Measurements from ENCODE around the gene TSPAN13. TPM values are rescaled to one million over a fixed set of nuclear protein-coding genes. Genes with fewer than 3 reads are reported as not detected.

The TSPAN13 gene
- total and polyA plus RNA-seq, 2 of the 4 experiments (the other 2 are of a cell fraction) = 3.0 to 5.0 TPM

- ATAC-seq (ENCODE audit: low read depth) = no peak
- Histone ChIP-seq H2BK120ac (ENCODE audit: low read depth, low read length) (no peak overlapping the region), H3K4me3 (ENCODE audit: insufficient read depth, low read depth, low read length) (no peak overlapping the region), H3K4me1 (ENCODE audit: control insufficient read depth, insufficient read depth, low read length) (no peaks in the 10 kb centered on the region), H4K8ac (ENCODE audit: low read depth in 2 of 2, low read length in 2 of 2) (no peak overlapping the region), H3K79me1 (ENCODE audit: low read depth in 1 of 2, low read length in 2 of 2) (no peaks in the 10 kb centered on the region), H4K5ac (ENCODE audit: low read depth, low read length) (no peak overlapping the region), H2BK5ac (ENCODE audit: low read depth, low read length, poor library complexity, severe bottlenecking) (no peak overlapping the region), H3K4me2 (ENCODE audit: low read depth, low read length) (no peak overlapping the region), H3K9me3 (ENCODE audit: control insufficient read depth, insufficient read depth, low read length) (no peaks in the 10 kb centered on the region), H3K18ac (ENCODE audit: low read depth, low read length) (no peak overlapping the region), H3K23ac (ENCODE audit: low read depth, low read length) (no peak overlapping the region), H3K36me3 (ENCODE audit: control insufficient read depth, insufficient read depth, low read length) (no peaks in the 10 kb centered on the region), H3K56ac (ENCODE audit: extremely low read depth, insufficient read depth, low read length) (no peak overlapping the region), H2AK9ac (replicated peaks; ENCODE audit: low read depth, low read length, poor library complexity) (no peak overlapping the region), H3K27me3 (ENCODE audit: control insufficient read depth, insufficient read depth, low read length) (no peaks in the 10 kb centered on the region), H3K9me1 (ENCODE audit: insufficient read depth, low read length) (no peaks in the 10 kb centered on the region), H2AFZ (replicated peaks; ENCODE audit: low read length, poor library complexity) (no peak overlapping the region), H2BK15ac (ENCODE audit: low read depth, low read length) (no peak overlapping the region), H2AK5ac (ENCODE audit: low read depth, low read length) (no peak overlapping the region), H3K14ac (replicated peaks; ENCODE audit: low read depth, low read length) (no peak overlapping the region), H4K91ac (ENCODE audit: insufficient read depth, low read depth, low read length) (no peak overlapping the region), H3K4ac (ENCODE audit: low read depth, low read length) (no peak overlapping the region), H2BK20ac (ENCODE audit: low read depth, low read length) (no peak overlapping the region), H4K20me1 (ENCODE audit: insufficient read depth, low read length) (no peaks in the 10 kb centered on the region), H3K9ac (ENCODE audit: low read depth, low read length) (no peak overlapping the region), H3K27ac (ENCODE audit: insufficient read depth, low read length) (no peak overlapping the region)
- in situ Hi-C loops (cut with MboI; ENCODE audit: low sequenced_read_pairs) = no loop called here
- ChIA-PET CTCF (interaction anchor here (1.1 to 1.8 kb wide), 2 partner anchors 26 to 151 kb away, joined by 3 to 6 read pairs; no protein-coding TSS in a partner anchor), POLR2A (ENCODE audit: unreplicated experiment) (no interaction called here)
- no peak for TF ChIP-seq MAZ (IDR thresholded peaks at IDR 0.05; ENCODE audit: borderline replicate concordance, low read depth, low read length)
- no peak for TF ChIP-seq RAD21 (IDR thresholded peaks at IDR 0.05; ENCODE audit: low read length)
- TF ChIP-seq ELK1 (IDR thresholded peaks at IDR 0.05; ENCODE audit: borderline replicate concordance, low read depth, low read length) = no peak
- TF ChIP-seq RFX5 (IDR thresholded peaks at IDR 0.05; ENCODE audit: low read depth, low read length) = no peak
- no peak for TF ChIP-seq RCOR1 (IDR thresholded peaks at IDR 0.05; ENCODE audit: insufficient replicate concordance, low read length)
- no peak for TF ChIP-seq SMC3 (IDR thresholded peaks at IDR 0.05; ENCODE audit: low read depth, low read length)
- no peak for TF ChIP-seq NFE2L2 (IDR thresholded peaks at IDR 0.05; ENCODE audit: low read depth, low read length)
- TF ChIP-seq CEBPB (IDR thresholded peaks at IDR 0.05; ENCODE audit: low read depth, low read length) = no peak
- no peak for TF ChIP-seq CHD1 (IDR thresholded peaks at IDR 0.05; ENCODE audit: low read depth, low read length)
- TF ChIP-seq MAFK (IDR thresholded peaks at IDR 0.05; ENCODE audit: low read depth, low read length) = no peak
- TF ChIP-seq MXI1 (IDR thresholded peaks at IDR 0.05; ENCODE audit: borderline replicate concordance, low read depth, low read length) = no peak
- no peak for TF ChIP-seq USF2 (IDR thresholded peaks at IDR 0.05; ENCODE audit: low read depth, low read length)
- no peak for TF ChIP-seq CTCF (conservative IDR thresholded peaks at IDR 0.05; ENCODE audit: low read depth, low read length)
- no peak for TF ChIP-seq POLR2A (IDR thresholded peaks at IDR 0.05; ENCODE audit: low read depth, low read length)
- DNase-seq = no peak
- dilution Hi-C loops (cut with HindIII; ENCODE audit: low sequenced_read_pairs, unreplicated experiment) = no loop called here
- intact Hi-C loops (cut with micrococcal nuclease) = no loop called here
- no TSS peak for BruUV-seq (replicated peaks)
Measured at GRCh38 chr7:16774986-16775385, 21.4 kb downstream of the TSPAN13 start.
